NCI-H460 (cell line): ENCODE measurements around the gene BCL2L13. TPM values are rescaled to one million over a fixed set of nuclear protein-coding genes. Genes with fewer than 3 reads are reported as not detected.
A peak's percentile ranks its signal among the peaks of the same experiment; 100 is the strongest.
"Not testable (repeated sequence)": the region's sequence is repeated elsewhere in the genome, so short reads cannot be mapped to it uniquely, and the experiment has no call there.

ENCODE experiments used
- DNase-seq: peaks from one replicate; pipeline ENCODE4 v3.0.0-alpha.2; 2016; ENCODE audit warnings: low read depth; ENCODE audit errors: extremely low read depth
- total RNA-seq: library from RNA; depleted of rRNA; stranded (reverse); fragments of >200 nt; shearing (Covaris generic); gene quantifications from 2 replicates; pipeline ENCODE4 v1.2.3, GENCODE V29; 2014

Gene BCL2L13
- total RNA-seq, 1 experiment from 2014 or later = 65.4 TPM

GRCh38 chr22:17692841-17693240, 54.3 kb downstream of the BCL2L13 start:
- no peak for DNase-seq

GRCh38 chr22:17694193-17694592, 55.6 kb downstream of the BCL2L13 start:
- no peak for DNase-seq

- DNase-seq = no peak
Measured at GRCh38 chr22:17694752-17695151, 56.2 kb downstream of the BCL2L13 start.

GRCh38 chr22:17695986-17696385, 57.4 kb downstream of the BCL2L13 start:
- no peak for DNase-seq

- DNase-seq = not testable (repeated sequence)
Measured at GRCh38 chr22:17697196-17697595, 58.6 kb downstream of the BCL2L13 start.

GRCh38 chr22:17698276-17698675, 59.7 kb downstream of the BCL2L13 start:
- DNase-seq = not testable (repeated sequence)

- DNase-seq = no peak
Measured at GRCh38 chr22:17698948-17699347, 60.4 kb downstream of the BCL2L13 start.

- DNase-seq = no peak
Measured at GRCh38 chr22:17699696-17700340, 61.3 kb downstream of the BCL2L13 start.

GRCh38 chr22:17700778-17701177, 62.2 kb downstream of the BCL2L13 start:
- DNase-seq = no peak

- DNase-seq = no peak
Measured at GRCh38 chr22:17703811-17704210, 65.3 kb downstream of the BCL2L13 start.

GRCh38 chr22:17705546-17705945, 67.0 kb downstream of the BCL2L13 start:
- DNase-seq = no peak

- DNase-seq = peak; percentile 79
Measured at GRCh38 chr22:17705951-17706900, 67.7 kb downstream of the BCL2L13 start.

GRCh38 chr22:17706947-17707346, 68.4 kb downstream of the BCL2L13 start:
- DNase-seq = no peak

- DNase-seq = no peak
Measured at GRCh38 chr22:17707526-17707925, 69.0 kb downstream of the BCL2L13 start.

- DNase-seq = no peak
Measured at GRCh38 chr22:17710023-17710422, 71.5 kb downstream of the BCL2L13 start.

- DNase-seq = no peak
Measured at GRCh38 chr22:17712441-17712840, 73.9 kb downstream of the BCL2L13 start.

GRCh38 chr22:17716529-17716928, 78.0 kb downstream of the BCL2L13 start:
- no peak for DNase-seq

- no peak for DNase-seq
Measured at GRCh38 chr22:17717708-17718107, 79.2 kb downstream of the BCL2L13 start.

- DNase-seq = no peak
Measured at GRCh38 chr22:17719911-17720310, 81.4 kb downstream of the BCL2L13 start.

GRCh38 chr22:17724241-17724640, 85.7 kb downstream of the BCL2L13 start:
- no peak for DNase-seq

- peak; percentile 34 for DNase-seq
Measured at GRCh38 chr22:17724678-17725499, 86.3 kb downstream of the BCL2L13 start.
